Measurements from ENCODE around the gene ARL10. TPM values are rescaled to one million over a fixed set of nuclear protein-coding genes. Genes with fewer than 3 reads are reported as not detected.

Gene ARL10
- total RNA-seq, 2 experiments from 2014 or later: 15.9 to 16.7 TPM

GRCh38 chr5:176360894-176361436 is 4.3 kb upstream of the ARL10 start:
- CTCF ChIA-PET: interaction anchor here (1.2 kb wide), 1 partner anchor 11 kb away, joined by 3 read pairs; no protein-coding TSS in a partner anchor

DNA sequence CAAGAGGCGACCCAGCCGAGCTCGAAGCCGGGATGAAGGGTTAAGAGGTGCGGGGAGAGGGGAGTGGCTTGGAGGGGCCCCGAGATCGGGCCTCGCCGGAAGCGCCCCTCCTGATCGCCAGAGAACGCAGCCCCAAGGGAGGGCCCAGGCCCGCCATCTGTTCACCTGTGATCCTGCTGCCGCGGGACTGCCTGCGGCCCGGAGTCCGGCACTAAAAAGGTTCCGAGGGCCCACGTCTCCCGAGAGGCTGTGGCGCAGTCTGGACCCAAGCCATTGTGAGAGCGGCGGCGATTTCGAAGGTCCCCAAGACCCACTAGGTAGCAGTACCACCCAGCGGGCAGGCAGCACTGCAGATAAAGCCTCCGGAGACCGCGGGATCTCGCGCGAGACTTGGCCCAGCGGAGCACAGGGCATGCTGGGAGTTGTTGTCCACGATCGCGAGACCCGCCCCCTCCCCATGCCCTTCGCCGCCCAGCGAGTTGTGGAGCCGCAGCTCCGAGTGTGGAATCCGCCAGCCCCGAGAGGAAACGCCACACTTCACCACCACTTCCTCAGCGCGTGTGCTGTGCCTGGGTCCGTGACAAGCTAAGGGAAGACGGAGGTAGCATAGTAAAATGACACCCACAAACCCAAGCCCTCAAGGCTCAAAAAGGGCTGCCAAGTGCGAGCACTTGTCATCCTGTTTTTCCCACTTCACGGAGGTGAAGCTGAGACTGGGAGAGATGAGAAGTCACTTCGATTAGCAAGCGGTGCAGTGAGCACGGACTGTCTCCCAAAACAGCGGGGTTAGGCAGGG is 3.7 kb upstream of the ARL10 start, which contains the start of gene KIAA1191:
Gene KIAA1191 (minus strand): TSS at position 328 of the 796 bp plus-strand sequence. CDS start 2,256 bp downstream, outside the sequence.
- ChIA-PET CTCF (interaction anchor here (1.0 to 1.2 kb wide), 2 partner anchors 10 to 86 kb away, joined by 3 read pairs; no protein-coding TSS in a partner anchor), POLR2A (interaction anchor here (0.6 to 3.7 kb wide), 4 partner anchors 24 to 107 kb away, joined by 3 to 12 read pairs (median 4); partner anchors contain the start of genes FAF2, HIGD2A and NOP16)

More at GRCh38 chr5:176360894-176361436, 4.3 kb upstream of the ARL10 start:
- POLR2A ChIA-PET: interaction anchor here (0.6 to 3.7 kb wide), 3 partner anchors 25 to 108 kb away, joined by 3 to 12 read pairs (median 5); partner anchors contain the start of genes HIGD2A and NOP16

DNA sequence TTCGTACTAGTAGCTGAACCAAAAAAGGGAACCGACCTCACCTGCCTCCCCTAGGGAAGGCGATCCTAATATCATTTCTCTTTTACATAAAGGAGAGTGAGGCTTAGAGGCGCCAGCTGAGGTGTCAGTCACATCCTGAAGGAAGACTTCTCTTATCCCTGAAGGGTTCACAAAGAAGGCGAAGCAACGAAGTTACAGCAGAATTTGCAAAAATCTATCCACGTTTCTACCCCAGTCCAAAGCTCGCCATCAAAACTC is 3.1 kb upstream of the ARL10 start:
- CTCF ChIA-PET: interaction anchor here (1.0 kb wide), 2 partner anchors 86 to 299 kb away, joined by 3 read pairs; no protein-coding TSS in a partner anchor
- POLR2A ChIA-PET: interaction anchor here (1.0 to 3.7 kb wide), 2 partner anchors 26 to 86 kb away, joined by 4 to 12 read pairs; partner anchors contain the start of genes FAF2, HIGD2A and NOP16

- CTCF ChIA-PET: no interaction called here
- POLR2A ChIA-PET: no interaction called here
Observed at GRCh38 chr5:176364765-176365350, 429 bp upstream of the ARL10 start.

GRCh38 chr5:176366232-176366894 is 1.1 kb downstream of the ARL10 start:
- POLR2A ChIA-PET: interaction anchor here (1.0 to 1.2 kb wide), 3 partner anchors 14 to 23 kb away, joined by 4 to 11 read pairs (median 4); partner anchors contain the start of gene HIGD2A
- CTCF ChIA-PET: no interaction called here

DNA sequence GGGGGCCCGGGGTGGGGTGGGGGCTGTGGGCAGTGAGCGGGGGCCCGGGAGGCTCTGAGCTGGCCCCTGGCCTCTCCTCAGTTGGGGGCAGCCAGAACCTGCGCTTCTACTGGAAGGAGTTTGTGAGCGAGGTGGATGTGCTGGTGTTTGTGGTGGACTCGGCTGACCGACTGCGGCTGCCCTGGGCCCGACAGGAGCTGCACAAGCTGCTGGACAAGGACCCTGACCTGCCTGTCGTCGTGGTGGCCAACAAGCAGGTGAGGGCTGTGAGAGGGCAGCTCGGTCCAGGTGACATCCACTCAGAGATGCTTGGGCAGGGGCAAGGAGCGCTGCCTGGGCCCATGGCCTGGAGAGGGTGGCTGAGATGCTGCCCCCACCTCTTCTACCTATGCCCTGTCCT is 3.4 kb downstream of the ARL10 start:
- ChIA-PET POLR2A (no interaction called here), CTCF (no interaction called here)

- ChIA-PET POLR2A (no interaction called here), CTCF (no interaction called here)
Observed at GRCh38 chr5:176369934-176370711, 4.8 kb downstream of the ARL10 start.

DNA sequence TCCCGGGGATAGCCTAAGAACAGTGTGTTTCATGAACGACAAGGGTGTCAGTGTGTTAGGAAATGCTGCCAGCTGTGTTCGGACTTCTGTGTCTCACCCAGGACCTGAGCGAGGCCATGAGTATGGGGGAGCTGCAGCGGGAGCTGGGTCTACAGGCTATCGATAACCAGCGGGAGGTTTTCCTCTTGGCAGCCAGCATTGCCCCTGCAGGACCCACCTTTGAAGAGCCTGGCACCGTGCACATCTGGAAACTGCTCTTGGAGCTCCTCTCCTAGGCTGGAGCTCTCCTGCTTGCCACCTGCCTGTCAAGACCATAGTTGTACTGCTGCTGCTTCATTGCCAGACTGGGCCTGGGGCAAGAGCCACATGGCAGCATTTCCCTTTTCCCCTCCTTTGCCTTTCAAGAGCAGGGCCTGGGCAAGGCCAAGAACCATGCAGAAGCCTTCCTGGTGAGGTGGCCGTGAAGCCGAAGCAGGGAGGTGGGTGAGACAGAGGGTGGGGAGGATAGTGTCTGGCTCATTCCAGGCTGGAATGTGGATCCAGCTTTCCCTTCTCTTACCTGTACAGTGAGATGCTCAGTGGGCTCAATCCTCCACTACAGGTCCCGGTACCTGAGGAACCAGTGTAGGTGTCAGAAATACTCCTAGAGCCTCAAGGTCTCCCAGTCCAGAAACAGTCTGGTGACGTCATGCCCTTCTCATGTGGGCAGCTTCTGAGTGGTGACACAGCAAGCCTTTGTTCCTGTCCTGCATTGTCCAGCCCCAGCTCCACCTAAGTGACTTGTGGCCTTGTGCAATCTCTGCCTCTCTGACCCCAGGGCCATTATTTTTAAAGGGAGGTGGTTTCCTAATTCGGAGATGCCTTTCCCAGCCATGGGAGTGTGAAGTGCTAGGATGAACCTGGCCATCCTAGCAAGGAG is 6.6 kb downstream of the ARL10 start:
- ChIA-PET POLR2A (no interaction called here), CTCF (interaction anchor here (1.4 kb wide), 1 partner anchor 11 kb away, joined by 3 read pairs; no protein-coding TSS in a partner anchor)

GRCh38 chr5:176373100-176373818 is 8.0 kb downstream of the ARL10 start:
- POLR2A ChIA-PET: no interaction called here
- CTCF ChIA-PET: no interaction called here

DNA sequence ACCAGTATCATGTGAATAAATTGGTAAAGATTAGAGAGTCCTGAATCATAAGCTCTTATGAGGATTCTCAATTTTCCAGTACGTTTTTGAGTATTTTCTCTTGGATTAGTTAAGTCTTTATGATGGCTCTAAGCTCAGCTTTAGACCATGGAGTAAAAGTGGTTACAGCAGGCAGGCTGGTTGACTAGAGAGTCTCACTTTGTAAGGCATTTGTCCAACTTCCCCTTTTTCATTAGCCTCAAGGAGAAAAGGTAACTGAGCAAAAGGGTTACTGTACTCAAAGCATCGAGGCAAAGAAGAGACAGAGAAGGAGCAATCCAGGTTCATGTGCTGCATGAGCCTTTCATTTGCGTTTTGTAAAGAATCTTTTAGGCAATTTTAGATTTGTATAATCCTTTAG is 14.6 kb downstream of the ARL10 start:
- ChIA-PET CTCF (interaction anchor here (1.0 kb wide), 1 partner anchor 8 kb away, joined by 3 read pairs; the partner anchor contains the start of genes HIGD2A and NOP16), POLR2A (interaction anchor here (1.0 kb wide), 1 partner anchor 13 kb away, joined by 11 read pairs; no protein-coding TSS in a partner anchor)

GRCh38 chr5:176381423-176381822 is 16.1 kb downstream of the ARL10 start:
- ChIA-PET CTCF (no interaction called here), POLR2A (no interaction called here)

GRCh38 chr5:176381979-176382378 is 16.7 kb downstream of the ARL10 start:
- ChIA-PET POLR2A (interaction anchor here (0.5 kb wide), 1 partner anchor 28 kb away, joined by 3 read pairs; no protein-coding TSS in a partner anchor), CTCF (no interaction called here)

GRCh38 chr5:176382721-176383120 is 17.4 kb downstream of the ARL10 start:
- CTCF ChIA-PET: no interaction called here

GRCh38 chr5:176383248-176383905 is 18.1 kb downstream of the ARL10 start:
- POLR2A ChIA-PET: no interaction called here
- CTCF ChIA-PET: no interaction called here

More at GRCh38 chr5:176382721-176383120, 17.4 kb downstream of the ARL10 start:
- POLR2A ChIA-PET: interaction anchor here (0.5 kb wide), 1 partner anchor 27 kb away, joined by 3 read pairs; no protein-coding TSS in a partner anchor

- CTCF ChIA-PET: no interaction called here
Observed at GRCh38 chr5:176383961-176384360, 18.7 kb downstream of the ARL10 start.

DNA sequence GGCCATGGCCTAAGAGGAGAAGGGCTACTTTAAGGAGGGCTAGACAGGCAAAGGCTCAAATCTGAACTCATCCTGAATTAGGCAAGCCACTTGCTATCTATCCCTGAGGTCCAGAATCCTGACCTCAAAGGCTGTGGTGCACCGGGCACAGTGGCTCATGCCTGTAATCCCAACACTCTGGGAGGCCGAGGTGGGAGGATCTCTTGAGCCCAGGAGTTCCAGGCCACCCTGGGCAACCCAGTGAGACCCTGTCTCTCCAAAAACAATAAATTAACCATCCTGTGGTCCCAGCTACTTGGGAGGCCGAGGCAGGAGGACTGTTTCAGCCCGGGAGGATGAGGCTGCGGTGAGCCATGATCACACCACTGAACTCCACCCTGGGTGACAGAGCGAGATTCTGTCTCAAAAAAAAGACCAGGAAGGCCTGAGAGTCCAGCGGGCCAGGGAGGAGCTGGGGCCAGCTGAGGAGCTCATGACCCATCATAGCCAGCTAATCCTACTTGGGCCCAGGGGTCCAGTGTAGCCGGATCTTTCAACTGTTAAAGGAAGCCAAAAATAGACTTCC is 19.2 kb downstream of the ARL10 start:
- POLR2A ChIA-PET: no interaction called here
- CTCF ChIA-PET: no interaction called here

More at GRCh38 chr5:176383961-176384360, 18.7 kb downstream of the ARL10 start:
- POLR2A ChIA-PET: no interaction called here
